HG02981 (cell line): ENCODE results near the gene STX19.

Experiments
- ATAC-seq: cut with Tn5 transposase; IDR thresholded peaks from one replicate; pipeline ENCODE4 v1.9.1; 2021; ENCODE audit warnings: mild to moderate bottlenecking, moderate library complexity; ENCODE audit not compliant: unreplicated experiment

STX19 gene

DNA sequence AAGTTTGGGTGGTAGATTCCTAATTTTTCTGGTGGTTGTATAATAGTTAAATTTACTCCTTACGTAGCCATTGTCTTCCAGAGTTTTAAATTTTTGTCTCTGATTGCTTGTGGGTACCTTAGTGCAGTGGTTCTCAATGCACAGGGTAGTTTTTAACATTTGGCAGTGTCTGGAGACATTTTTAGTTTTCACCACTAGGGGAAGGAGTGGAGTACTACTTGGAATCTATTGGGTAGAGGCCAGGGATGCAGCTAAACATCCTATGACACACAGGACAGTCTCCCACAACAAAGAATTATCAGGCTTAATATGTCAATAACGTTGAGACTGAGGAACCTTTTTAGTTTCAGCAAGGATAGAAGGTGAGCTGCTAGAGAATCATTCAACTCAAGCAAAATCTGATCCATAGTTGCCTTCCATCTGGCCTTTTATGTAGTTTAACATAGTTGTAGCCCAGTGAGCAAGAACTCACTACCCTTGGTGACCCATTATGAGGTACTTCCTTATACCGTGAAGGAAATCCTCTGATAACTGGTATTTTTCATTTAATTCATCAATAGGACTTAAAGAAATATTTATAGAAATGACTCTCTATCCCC is 8.6 kb upstream of the STX19 start:
- ATAC-seq: no peak

DNA sequence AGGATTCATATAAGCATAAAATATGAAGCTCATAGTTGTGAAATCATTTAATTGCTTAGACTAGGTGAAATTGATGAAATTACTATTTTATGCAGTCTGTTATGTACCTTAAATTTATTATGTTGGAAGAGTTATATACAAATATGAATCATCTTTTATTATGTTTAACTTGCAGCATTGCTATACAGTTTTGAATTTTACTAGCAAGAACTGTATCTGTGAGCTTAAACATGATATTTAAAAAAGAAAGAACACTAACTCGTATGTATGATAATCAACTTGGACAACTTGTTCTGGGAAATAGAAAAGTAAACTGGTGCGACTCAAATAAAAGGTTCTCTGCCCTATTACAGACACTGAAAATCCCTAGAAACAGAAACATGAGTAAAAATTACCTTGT is 1.8 kb downstream of the STX19 start:
- no peak for ATAC-seq

DNA sequence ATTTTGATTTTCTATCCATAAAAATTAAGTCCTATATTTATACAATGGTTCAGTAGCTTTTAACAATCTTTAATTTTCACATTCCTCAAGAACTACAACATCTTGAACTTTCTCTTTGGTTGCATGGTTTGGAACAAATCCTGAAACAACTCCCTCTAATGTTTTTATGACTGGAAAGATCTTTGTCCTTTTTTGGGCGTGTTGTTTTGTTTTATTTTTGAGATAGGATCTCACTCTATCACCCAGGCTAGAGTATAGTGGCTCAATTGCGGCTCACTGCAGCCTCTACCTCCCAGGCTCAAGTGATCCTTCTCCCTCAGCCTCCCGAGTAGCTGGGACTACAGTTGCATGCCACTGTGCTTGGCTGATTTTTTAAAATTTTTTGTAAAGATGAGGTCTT is 4.0 kb downstream of the STX19 start:
- no peak for ATAC-seq

- ATAC-seq: no peak
Observed at GRCh38 chr3:94020293-94020692, 8.1 kb downstream of the STX19 start.

GRCh38 chr3:94019659-94020058 is 8.7 kb downstream of the STX19 start:
- ATAC-seq: no peak

- ATAC-seq: no peak
Observed at GRCh38 chr3:94015025-94015424, 13.4 kb downstream of the STX19 start.

DNA sequence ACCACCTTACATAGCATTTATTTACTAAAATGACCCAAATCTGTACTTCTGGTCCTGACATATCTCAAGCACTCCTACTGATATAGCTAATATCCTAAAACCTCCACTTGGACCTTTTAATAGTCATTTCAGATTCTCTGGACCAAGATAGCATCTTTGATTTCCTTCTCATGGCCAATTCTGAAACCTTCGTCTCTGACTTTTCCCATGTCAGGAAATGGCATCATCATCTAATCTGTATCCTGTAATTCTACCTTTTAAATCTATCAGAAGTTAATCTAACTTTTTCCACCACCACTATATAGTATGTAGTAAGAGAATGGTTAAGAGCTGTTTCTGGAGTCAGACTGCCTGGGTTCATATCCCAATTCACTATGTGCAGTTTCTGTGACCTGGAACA is 16.2 kb downstream of the STX19 start:
- no peak for ATAC-seq

DNA sequence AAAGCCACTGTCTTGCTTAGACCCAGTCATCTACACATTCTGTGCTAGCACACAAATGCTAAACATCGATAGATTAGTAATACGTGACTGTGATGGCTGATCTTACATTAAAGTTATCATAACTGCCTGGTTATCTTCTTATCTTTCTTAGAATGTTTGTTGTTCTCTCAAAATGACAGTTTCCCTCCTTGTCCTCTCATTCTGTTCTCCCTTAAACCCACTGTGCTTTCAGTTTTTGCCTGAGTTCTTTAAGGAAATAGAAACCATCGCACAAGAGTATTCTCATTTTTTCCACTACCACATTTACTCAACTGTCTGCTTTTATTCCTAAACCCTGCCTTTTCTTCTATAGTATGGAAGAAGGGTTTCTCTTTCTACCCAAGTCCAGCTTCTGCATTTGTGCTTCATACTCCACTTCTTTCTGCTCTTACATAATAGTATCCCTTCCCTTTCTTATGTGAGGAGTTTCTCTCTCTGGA is 17.1 kb downstream of the STX19 start:
- no peak for ATAC-seq

DNA sequence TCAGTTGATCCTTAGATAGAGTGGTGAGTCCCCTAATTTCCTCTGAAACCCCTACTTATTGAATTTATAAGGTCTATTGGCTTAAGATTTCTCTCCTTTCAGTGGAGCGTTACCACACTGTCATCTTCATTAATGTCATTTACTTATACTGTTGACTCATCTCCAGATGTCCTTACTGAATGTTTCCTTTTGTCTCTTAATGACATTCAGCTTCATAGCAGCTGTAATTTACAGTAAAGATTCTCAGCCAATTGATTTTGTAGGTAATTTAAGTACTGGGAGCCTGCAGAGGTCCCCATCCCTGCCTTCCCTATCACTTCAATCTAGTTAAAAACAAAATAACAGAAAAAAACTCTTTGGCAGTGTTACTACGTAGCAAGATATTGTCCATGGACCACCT is 18.8 kb downstream of the STX19 start:
- no peak for ATAC-seq

DNA sequence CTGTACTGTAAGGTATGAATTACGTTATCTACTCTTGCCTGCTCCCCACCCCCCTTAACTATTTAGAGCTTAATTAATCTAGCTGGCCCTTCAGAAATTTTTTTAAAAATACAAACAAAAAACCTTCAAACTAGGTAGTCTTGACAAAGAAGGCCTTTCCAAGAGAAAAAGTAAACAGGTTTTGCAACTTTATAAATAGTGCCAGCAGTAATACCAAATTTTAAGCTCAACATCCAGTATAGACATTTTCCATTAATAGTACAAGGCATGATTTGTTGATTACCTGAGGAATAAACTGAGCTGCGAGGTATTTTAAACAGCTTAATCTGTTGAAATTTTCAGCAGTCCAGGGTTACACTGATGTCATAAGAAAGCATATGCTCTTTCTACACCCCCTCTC is 20.1 kb downstream of the STX19 start:
- ATAC-seq: no peak

DNA sequence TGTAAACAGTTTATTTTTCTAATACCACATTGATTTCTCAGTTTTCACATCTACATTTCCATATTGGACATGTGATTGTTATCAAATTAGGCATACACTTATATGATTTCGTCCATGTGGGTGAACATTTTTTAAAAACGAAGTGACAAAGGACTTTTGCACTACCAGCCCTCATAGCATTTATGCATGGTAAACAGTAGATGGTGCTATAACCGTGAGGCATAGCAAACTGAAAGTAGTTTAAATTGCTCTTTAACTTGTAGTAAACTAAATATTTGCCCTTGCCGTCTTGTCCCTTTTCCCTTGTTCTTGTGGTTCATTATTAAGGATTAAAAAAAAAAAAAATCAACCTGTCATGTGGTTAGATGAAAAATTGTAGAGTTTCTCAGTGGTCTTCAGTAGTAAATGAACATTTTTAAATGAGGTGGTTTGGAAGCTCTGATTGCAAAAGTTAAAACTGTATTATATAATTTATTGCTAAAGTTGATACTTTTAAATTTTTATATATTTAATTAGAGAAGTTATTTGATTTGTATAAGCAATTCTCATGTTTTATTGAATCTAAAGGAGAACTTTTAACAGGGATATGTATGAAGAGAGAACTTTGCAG is 24.0 kb downstream of the STX19 start:
- peak; percentile 92 for ATAC-seq

DNA sequence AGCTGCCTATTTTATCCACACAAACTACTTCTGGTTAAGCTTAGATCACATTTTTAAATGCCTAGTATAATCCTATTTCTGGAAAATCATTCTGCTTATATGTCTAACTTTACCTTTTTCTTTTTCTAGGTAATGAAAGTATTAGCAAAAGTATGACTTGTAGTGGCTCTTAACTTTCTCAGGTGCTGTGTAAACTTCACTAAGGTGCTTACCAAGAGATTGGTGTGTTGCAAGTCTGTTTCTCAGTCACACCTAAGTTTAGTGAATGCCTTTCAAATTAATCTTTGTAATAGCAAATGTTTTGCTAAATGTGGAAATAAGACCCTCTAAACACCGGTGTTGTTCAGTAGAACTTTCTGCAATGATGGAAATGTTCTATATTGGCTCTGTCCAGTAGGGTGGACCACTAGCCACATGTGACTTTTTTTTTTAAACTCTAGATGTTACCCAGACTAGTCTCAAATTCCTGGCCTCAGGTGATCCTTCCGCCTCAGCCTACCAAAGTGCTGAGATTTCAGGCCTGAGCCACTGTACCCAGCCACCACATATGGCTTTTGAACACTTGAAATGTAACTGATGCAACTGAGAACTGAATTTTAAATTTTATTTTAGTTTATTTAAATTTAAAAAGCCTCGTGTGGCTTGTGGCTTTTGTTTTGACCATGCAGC is 26.4 kb downstream of the STX19 start:
- no peak for ATAC-seq

- ATAC-seq: no peak
Observed at GRCh38 chr3:94001191-94001590, 27.2 kb downstream of the STX19 start.

- ATAC-seq: no peak
Observed at GRCh38 chr3:93994056-93994455, 34.3 kb downstream of the STX19 start.

GRCh38 chr3:93992207-93992606 is 36.2 kb downstream of the STX19 start:
- ATAC-seq: no peak

DNA sequence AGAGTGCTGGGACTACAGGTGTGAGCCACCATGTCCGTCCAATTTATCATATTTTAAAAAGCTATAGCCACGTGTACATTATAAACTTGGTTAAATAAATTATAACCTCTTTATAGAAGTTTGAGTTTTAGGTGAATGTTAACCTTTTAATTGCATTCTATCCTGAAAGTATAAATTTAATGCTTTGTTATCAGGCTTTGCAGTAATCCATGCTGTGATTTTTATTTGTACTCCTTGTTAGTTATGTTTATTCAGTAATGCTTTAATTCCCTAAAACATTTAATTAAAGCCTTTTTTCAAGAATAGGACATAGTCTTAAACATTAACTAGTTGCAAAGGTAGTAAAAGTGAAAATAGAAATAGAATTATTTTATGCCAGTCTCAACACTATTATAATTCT is 36.8 kb downstream of the STX19 start:
- no peak for ATAC-seq

DNA sequence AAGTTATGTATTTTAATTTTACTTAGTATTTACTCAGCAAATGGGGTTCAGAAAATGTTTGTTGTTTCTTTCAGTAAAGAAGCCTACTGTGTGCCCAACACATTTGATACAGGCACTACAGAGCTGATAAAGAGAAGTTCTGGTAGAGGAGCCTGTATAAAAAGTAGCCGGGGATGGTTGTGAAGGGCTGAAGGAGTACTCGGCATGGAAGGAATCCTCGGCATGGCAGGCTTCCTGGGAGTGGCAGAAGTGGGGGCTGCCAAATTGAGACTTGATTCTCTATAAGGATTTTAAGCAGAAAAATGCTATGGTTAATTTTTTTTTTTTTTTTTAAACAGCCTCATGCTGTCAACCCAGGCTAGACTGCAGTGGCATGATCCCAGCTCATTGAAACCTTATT is 39.2 kb downstream of the STX19 start:
- no peak for ATAC-seq

DNA sequence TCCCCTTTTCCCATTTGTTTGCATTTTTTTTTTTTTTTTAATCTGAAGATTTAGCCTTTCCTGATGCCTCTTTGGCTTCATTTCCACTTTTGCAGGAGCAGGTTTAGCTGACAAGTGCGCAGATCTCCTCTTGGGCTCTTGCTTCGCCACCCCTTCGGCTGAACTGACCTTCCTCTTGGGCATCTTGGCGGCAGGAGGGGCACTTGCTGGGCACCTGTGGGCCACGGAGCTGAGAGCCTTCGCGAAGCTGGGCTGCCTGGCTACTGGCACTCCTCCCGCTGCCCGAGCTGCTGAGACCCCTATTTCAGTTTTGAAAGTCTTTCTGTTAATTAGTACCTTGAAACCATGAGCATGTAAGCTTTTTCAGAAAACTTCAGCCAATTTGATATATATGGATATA is 39.6 kb downstream of the STX19 start:
- no peak for ATAC-seq

GRCh38 chr3:93988283-93988682 is 40.1 kb downstream of the STX19 start:
- ATAC-seq: no peak

- ATAC-seq: no peak
Observed at GRCh38 chr3:93984618-93985017, 43.8 kb downstream of the STX19 start.

- ATAC-seq: no peak
Observed at GRCh38 chr3:93983408-93983807, 45.0 kb downstream of the STX19 start.

GRCh38 chr3:93981649-93982048 is 46.7 kb downstream of the STX19 start:
- ATAC-seq: no peak
